ENCODE results near the gene HAUS2. TPM values are rescaled to one million over a fixed set of nuclear protein-coding genes. Genes with fewer than 3 reads are reported as not detected.
A peak's percentile ranks its signal among the peaks of the same experiment; 100 is the strongest.

HAUS2 gene
- total RNA-seq, 6 experiments from 2014 or later, result 18.0 to 30.5 (median 26.5) TPM

GRCh38 chr15:42507514-42507913, 41.1 kb upstream of the HAUS2 start:
- no peak for TF ChIP-seq CTCF (IDR thresholded peaks at IDR 0.05)
- peaks cover 4% of the 10 kb centered on the region; the same call in 1 of the 2 replicates for H3K36me3 Mint-ChIP-seq (ENCODE audit: low read depth)
- H3K9me3 Mint-ChIP-seq, result no peaks in the 10 kb centered on the region
- H3K4me1 Mint-ChIP-seq (ENCODE audit: low read depth), result peaks cover 41% of the 10 kb centered on the region
- H3K27me3 Mint-ChIP-seq (ENCODE audit: insufficient read depth), result peaks cover 1% of the 10 kb centered on the region; the same call in 1 of the 2 replicates
- no peak overlapping the region for H3K4me3 Mint-ChIP-seq
- no peak overlapping the region for H3K27ac Mint-ChIP-seq
- no peak for DNase-seq

- peaks cover 41% of the 10 kb centered on the region for H3K4me1 Mint-ChIP-seq (ENCODE audit: low read depth)
- no peak for TF ChIP-seq CTCF (IDR thresholded peaks at IDR 0.05)
- no peak for DNase-seq
- no peaks in the 10 kb centered on the region for H3K9me3 Mint-ChIP-seq
- H3K27me3 Mint-ChIP-seq (ENCODE audit: insufficient read depth), result peaks cover 1% of the 10 kb centered on the region; the same call in 1 of the 2 replicates
- H3K4me3 Mint-ChIP-seq, result no peak overlapping the region
- peaks cover 6% of the 10 kb centered on the region for H3K36me3 Mint-ChIP-seq (ENCODE audit: low read depth)
- peak overlapping the region; percentile 2; the same call in 1 of the 2 replicates for H3K27ac Mint-ChIP-seq
Observed at GRCh38 chr15:42508263-42508690, 40.4 kb upstream of the HAUS2 start.

- Mint-ChIP-seq H3K27ac (peak overlapping the region; percentile 87), H3K9me3 (no peaks in the 10 kb centered on the region), H3K4me3 (peak overlapping the region; percentile 63), H3K27me3 (ENCODE audit: insufficient read depth) (peaks cover under 1% of the 10 kb centered on the region; the same call in 1 of the 2 replicates), H3K4me1 (ENCODE audit: low read depth) (peaks cover 41% of the 10 kb centered on the region), H3K36me3 (ENCODE audit: low read depth) (peaks cover 17% of the 10 kb centered on the region)
- DNase-seq, result no peak
- no peak for TF ChIP-seq CTCF (IDR thresholded peaks at IDR 0.05)
Observed at GRCh38 chr15:42510258-42511006, 38.2 kb upstream of the HAUS2 start.

- Mint-ChIP-seq H3K9me3 (no peaks in the 10 kb centered on the region), H3K27ac (peak overlapping the region; percentile 87)
- TF ChIP-seq CTCF (IDR thresholded peaks at IDR 0.05), result no peak
Observed at GRCh38 chr15:42511007-42511391, 37.6 kb upstream of the HAUS2 start.

GRCh38 chr15:42523331-42523730, 25.3 kb upstream of the HAUS2 start:
- TF ChIP-seq CTCF (IDR thresholded peaks at IDR 0.05), result no peak
- H3K4me3 Mint-ChIP-seq, result no peak overlapping the region
- H3K36me3 Mint-ChIP-seq (ENCODE audit: low read depth), result peaks cover 5% of the 10 kb centered on the region
- H3K27ac Mint-ChIP-seq, result no peak overlapping the region
- H3K4me1 Mint-ChIP-seq (ENCODE audit: low read depth), result no peaks in the 10 kb centered on the region
- H3K9me3 Mint-ChIP-seq, result no peaks in the 10 kb centered on the region
- no peak for DNase-seq
- H3K27me3 Mint-ChIP-seq (ENCODE audit: insufficient read depth), result no peaks in the 10 kb centered on the region

More at GRCh38 chr15:42511007-42511391, 37.6 kb upstream of the HAUS2 start:
- peak; percentile 82 for DNase-seq
- Mint-ChIP-seq H3K4me1 (ENCODE audit: low read depth) (peaks cover 41% of the 10 kb centered on the region), H3K4me3 (peak overlapping the region; percentile 63), H3K27me3 (ENCODE audit: insufficient read depth) (no peaks in the 10 kb centered on the region; the same call in 1 of the 2 replicates), H3K36me3 (ENCODE audit: low read depth) (peaks cover 23% of the 10 kb centered on the region)
